ENCODE data around the gene RPUSD3.

Gene RPUSD3

DNA sequence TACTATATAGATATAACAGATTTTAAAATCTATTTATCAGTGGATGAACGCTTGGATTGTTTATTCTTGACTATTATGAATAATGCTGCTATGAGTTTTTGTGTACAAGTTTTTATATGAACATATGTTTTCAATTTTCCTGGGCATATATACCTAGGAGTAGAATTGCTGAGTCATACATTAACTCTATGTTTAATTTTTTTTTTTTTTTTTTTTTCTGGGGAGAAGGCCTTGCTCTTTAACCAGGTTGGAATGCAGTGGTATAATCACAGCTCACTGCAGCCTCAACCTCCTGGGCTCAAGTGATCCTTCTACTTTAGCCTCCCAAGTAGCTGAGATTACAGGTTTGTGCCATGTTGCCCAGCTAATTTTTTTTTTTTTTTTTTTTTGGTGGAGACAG is 27.2 kb upstream of the RPUSD3 start:
- TF ChIP-seq, protein P1, sequence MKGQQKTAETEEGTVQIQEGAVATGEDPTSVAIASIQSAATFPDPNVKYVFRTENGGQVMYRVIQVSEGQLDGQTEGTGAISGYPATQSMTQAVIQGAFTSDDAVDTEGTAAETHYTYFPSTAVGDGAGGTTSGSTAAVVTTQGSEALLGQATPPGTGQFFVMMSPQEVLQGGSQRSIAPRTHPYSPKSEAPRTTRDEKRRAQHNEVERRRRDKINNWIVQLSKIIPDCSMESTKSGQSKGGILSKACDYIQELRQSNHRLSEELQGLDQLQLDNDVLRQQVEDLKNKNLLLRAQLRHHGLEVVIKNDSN (IDR thresholded peaks at IDR 0.05) = no peak
- TF ChIP-seq NFIC (IDR thresholded peaks at IDR 0.05) = no peak
- TF ChIP-seq RAD21 (IDR thresholded peaks at IDR 0.05; ENCODE audit: low read depth) = no peak
- no peak for TF ChIP-seq CEBPB (IDR thresholded peaks at IDR 0.05)
- TF ChIP-seq, protein P2, sequence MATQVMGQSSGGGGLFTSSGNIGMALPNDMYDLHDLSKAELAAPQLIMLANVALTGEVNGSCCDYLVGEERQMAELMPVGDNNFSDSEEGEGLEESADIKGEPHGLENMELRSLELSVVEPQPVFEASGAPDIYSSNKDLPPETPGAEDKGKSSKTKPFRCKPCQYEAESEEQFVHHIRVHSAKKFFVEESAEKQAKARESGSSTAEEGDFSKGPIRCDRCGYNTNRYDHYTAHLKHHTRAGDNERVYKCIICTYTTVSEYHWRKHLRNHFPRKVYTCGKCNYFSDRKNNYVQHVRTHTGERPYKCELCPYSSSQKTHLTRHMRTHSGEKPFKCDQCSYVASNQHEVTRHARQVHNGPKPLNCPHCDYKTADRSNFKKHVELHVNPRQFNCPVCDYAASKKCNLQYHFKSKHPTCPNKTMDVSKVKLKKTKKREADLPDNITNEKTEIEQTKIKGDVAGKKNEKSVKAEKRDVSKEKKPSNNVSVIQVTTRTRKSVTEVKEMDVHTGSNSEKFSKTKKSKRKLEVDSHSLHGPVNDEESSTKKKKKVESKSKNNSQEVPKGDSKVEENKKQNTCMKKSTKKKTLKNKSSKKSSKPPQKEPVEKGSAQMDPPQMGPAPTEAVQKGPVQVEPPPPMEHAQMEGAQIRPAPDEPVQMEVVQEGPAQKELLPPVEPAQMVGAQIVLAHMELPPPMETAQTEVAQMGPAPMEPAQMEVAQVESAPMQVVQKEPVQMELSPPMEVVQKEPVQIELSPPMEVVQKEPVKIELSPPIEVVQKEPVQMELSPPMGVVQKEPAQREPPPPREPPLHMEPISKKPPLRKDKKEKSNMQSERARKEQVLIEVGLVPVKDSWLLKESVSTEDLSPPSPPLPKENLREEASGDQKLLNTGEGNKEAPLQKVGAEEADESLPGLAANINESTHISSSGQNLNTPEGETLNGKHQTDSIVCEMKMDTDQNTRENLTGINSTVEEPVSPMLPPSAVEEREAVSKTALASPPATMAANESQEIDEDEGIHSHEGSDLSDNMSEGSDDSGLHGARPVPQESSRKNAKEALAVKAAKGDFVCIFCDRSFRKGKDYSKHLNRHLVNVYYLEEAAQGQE (IDR thresholded peaks at IDR 0.05; ENCODE audit: low read depth) = no peak
- no peak for TF ChIP-seq TCF12 (IDR thresholded peaks at IDR 0.05; ENCODE audit: low read depth)
- no peak for TF ChIP-seq TEAD4 (IDR thresholded peaks at IDR 0.05)
- TF ChIP-seq CREB1 (IDR thresholded peaks at IDR 0.05; ENCODE audit: low read depth) = no peak
- no peak for TF ChIP-seq EP300 (IDR thresholded peaks at IDR 0.05; ENCODE audit: borderline replicate concordance)
- TF ChIP-seq TAF1 (IDR thresholded peaks at IDR 0.05; ENCODE audit: low read depth) = no peak
- no peak for TF ChIP-seq YY1 (IDR thresholded peaks at IDR 0.05; ENCODE audit: low read depth)
- TF ChIP-seq, protein P3, sequence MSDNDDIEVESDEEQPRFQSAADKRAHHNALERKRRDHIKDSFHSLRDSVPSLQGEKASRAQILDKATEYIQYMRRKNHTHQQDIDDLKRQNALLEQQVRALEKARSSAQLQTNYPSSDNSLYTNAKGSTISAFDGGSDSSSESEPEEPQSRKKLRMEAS (IDR thresholded peaks at IDR 0.05) = no peak

DNA sequence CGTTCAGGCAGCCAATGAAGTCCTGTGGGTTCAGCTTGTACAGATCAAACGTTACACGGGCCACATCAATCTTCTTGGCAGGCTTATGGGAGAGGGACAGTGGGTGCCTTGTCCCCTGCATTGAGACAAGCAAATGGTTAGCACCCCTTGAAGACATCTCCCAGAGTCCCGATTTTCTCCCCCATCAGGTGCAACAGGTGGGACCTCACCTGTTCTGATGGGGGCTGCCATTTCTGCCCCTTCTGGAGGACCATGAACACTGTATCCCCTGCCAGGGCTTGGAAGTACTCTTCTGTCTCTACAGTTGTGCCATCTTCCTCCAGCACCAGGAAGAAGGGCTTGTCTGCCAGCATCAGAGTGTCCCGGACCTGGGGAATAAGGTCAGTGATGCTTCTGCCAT is 26.1 kb upstream of the RPUSD3 start:
- no peak for TF ChIP-seq NFIC (IDR thresholded peaks at IDR 0.05)

DNA sequence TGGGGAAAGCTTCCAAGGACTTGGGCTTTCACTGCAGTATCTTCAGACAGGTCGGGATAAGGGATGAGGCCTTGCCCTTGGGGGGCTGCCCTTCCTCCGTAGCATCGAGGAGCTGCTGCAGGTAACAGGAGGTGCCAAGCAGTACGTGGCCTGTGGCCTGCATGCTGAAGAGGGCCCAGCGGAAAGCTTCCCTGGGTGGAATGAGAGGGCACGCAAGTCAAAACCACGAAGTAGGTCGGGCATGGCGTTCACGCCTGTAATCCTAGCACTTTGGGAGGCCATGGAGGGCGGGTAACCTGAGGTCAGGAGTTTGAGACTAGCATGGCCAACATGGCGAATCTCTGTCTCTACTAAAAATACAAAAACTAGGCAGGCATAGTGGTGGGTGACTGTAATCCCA is 23.3 kb upstream of the RPUSD3 start:
- TF ChIP-seq TCF12 (IDR thresholded peaks at IDR 0.05; ENCODE audit: low read depth) (no peak), CREB1 (IDR thresholded peaks at IDR 0.05; ENCODE audit: low read depth) (no peak), NFIC (IDR thresholded peaks at IDR 0.05) (no peak), ZBTB7A (IDR thresholded peaks at IDR 0.05; ENCODE audit: low read depth) (no peak), CEBPB (IDR thresholded peaks at IDR 0.05) (no peak), EGR1 (IDR thresholded peaks at IDR 0.05) (no peak), RAD21 (IDR thresholded peaks at IDR 0.05; ENCODE audit: low read depth) (no peak), TEAD4 (IDR thresholded peaks at IDR 0.05) (no peak), TAF1 (IDR thresholded peaks at IDR 0.05; ENCODE audit: low read depth) (no peak), FOXM1 (IDR thresholded peaks at IDR 0.05; ENCODE audit: borderline replicate concordance, low read depth) (no peak), EP300 (IDR thresholded peaks at IDR 0.05; ENCODE audit: borderline replicate concordance) (no peak), YY1 (IDR thresholded peaks at IDR 0.05; ENCODE audit: low read depth) (no peak)
- TF ChIP-seq, protein P2 (IDR thresholded peaks at IDR 0.05; ENCODE audit: low read depth) = no peak
- TF ChIP-seq, protein P1 (IDR thresholded peaks at IDR 0.05) = no peak
- TF ChIP-seq, protein P3 (IDR thresholded peaks at IDR 0.05) = no peak

DNA sequence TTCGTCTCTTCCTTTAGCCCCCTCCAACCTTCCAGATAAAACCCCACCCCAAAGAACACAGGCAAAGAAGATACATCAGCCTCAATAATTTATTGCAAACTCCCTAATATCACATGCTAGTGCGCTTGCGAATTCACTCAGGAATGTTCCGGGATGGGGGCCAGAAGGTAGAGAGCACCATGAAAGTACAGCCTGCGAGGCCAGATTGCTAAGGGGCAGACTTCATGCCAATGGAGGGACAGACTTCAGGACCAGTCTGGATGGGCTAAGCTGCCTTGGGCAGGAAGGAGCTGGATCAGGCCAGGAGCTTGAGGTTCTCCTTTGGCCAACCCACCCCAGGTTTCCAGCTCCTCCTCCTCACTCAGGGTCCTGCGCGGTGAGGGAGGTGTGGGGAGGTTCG is 22.8 kb upstream of the RPUSD3 start:
- TF ChIP-seq CEBPB (IDR thresholded peaks at IDR 0.05) = no peak
- no peak for TF ChIP-seq RAD21 (IDR thresholded peaks at IDR 0.05; ENCODE audit: low read depth)
- no peak for TF ChIP-seq YY1 (IDR thresholded peaks at IDR 0.05; ENCODE audit: low read depth)
- TF ChIP-seq EP300 (IDR thresholded peaks at IDR 0.05; ENCODE audit: borderline replicate concordance) = no peak
- no peak for TF ChIP-seq CREB1 (IDR thresholded peaks at IDR 0.05; ENCODE audit: low read depth)
- TF ChIP-seq, protein P1 (IDR thresholded peaks at IDR 0.05) = no peak
- no peak for TF ChIP-seq FOXM1 (IDR thresholded peaks at IDR 0.05; ENCODE audit: borderline replicate concordance, low read depth)
- no peak for TF ChIP-seq ZBTB7A (IDR thresholded peaks at IDR 0.05; ENCODE audit: low read depth)
- TF ChIP-seq TEAD4 (IDR thresholded peaks at IDR 0.05) = no peak
- TF ChIP-seq EGR1 (IDR thresholded peaks at IDR 0.05) = no peak
- TF ChIP-seq NFIC (IDR thresholded peaks at IDR 0.05) = no peak
- TF ChIP-seq TCF12 (IDR thresholded peaks at IDR 0.05; ENCODE audit: low read depth) = no peak
- TF ChIP-seq, protein P2 (IDR thresholded peaks at IDR 0.05; ENCODE audit: low read depth) = no peak
- TF ChIP-seq TAF1 (IDR thresholded peaks at IDR 0.05; ENCODE audit: low read depth) = no peak
- TF ChIP-seq, protein P3 (IDR thresholded peaks at IDR 0.05) = no peak
